Left ventricle myocardium superior (tissue), 1 donor: ENCODE data around the gene MLYCD. TPM values are rescaled to one million over a fixed set of nuclear protein-coding genes. Genes with fewer than 3 reads are reported as not detected.
"Not testable (repeated sequence)": the region's sequence is repeated elsewhere in the genome, so short reads cannot be mapped to it uniquely, and the experiment has no call there.

ENCODE experiments used
- ATAC-seq: fragments of 200-7000 bp; cut with Tn5 transposase; one replicate; pipeline ENCODE4 v1.9.1; 2020; ENCODE audit warnings: mild to moderate bottlenecking, moderate library complexity
- DNase-seq: peaks from one replicate; pipeline ENCODE4 v3.0.0-alpha.2; 2020
- intact Hi-C: fragments of 100-400 bp; cut with micrococcal nuclease; formaldehyde crosslinking; loops from one replicate; pipeline ENCODE4 v1.11.0; 2022
- total RNA-seq: library from RNA; stranded (reverse); fragmentation: NEBNext Ultra II Directional; extraction: Animal tissue kit (Norgen Biotek cat#: 25700); gene quantifications from one replicate; pipeline ENCODE4 v1.2.1, GENCODE V29; 2021
- donor health status: DM: no; HTN: yes; CAD: no; lungs with severe emphysema.

The MLYCD gene
- total RNA-seq, 1 donor from 2014 or later, result 49.0 TPM

GRCh38 chr16:83935858-83936255, 36.9 kb downstream of the MLYCD start:
- intact Hi-C loops, result no loop called here
- ATAC-seq (no peak), DNase-seq (no peak)

DNA sequence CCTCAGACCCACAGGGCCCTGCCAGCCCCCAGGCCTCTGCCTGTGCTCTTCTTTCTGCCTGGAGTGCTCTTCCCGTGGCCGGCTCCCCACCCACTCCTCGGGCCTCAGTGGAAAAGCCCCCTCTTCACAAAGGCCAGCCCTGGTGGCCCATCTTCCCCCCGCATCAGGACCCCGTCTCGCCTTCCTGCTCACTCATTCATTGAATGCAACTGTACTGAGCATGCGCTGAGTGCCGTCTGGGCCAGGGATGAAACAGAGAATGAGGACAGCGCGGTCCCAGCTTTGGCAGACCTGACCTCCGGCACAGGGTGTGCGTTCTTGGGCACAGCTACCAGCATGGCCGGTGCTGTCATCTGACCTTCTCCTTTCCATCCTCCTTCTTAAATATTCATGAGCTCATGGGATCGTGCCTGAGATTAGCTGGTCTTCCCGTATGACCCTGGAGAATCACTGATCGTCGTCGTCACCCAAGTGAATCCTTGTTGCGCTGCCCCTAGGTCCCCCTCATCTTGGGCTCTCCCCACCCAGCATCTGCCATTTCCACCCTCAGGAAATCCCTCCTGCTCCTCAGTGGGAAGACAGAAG, 37.8 kb downstream of the MLYCD start:
- intact Hi-C loops, result no loop called here
- DNase-seq, result no peak
- ATAC-seq, result no peak

DNA sequence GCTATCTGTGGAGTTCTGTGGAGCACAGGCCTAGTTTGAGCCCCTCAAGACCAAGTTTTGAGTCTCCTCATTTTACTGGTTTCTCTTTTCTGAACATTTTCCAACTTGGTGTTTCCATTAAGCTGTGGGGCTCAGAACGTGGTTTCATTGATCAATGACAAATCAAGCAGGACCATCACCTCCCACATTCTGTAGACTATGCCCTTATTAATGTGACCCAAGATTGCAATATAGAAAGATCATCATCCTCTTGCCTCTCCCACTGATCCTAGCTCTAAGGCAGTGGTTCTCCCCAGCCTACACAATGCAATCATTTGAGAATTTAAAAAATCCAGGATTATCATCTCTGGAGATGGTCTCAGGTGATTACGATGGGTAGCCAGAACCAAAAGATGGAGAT, 38.4 kb downstream of the MLYCD start:
- DNase-seq (no peak), ATAC-seq (no peak)
- intact Hi-C loops, result no loop called here

DNA sequence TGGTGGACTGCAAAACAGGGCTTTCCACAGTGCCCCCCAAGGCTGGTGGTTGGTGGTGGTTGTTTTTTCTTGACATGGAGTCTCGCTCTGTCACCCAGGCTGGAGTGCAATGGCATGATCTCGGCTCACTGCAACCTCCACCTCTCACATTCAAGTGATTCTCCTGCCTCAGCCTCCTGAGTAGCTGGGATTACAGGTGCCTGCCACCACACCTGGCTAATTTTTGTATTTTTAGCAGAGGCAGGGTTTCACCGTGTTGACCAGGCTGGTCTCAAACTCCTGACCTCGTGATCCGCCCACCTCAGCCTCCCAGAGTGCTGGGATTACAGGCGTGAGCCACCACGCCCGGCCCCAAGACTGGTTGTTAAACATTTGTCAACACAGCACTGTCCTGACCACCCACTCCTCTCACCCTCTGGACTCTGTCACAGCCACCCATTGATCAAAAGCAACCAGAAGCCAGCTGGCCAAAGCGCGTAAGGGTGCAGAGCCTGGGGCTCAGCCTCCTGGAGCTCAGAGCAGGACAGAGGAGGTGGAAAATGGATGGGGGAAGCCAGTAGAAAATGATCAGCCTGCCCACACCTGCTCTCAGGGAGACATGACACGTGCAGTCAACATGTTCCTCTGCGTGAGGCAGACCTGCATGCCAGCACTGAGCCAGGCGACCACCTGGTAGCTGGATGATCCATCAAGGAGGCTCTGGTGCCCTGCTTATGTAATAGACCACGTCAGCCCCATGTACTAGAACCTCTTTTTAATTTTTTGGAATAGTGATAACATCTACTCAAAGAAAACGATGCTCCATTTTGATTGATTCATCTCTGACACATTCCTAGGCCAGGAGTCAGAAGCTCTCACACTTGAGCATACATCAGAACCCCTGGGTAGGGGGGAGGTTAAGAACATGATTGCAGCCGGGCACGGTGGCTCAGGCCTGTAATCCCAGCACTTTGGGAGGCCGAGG, 39.3 kb downstream of the MLYCD start:
- no peak for ATAC-seq
- intact Hi-C loops, result no loop called here

GRCh38 chr16:83939266-83939855, 40.4 kb downstream of the MLYCD start:
- ATAC-seq (peak; percentile 21), DNase-seq (no peak)
- intact Hi-C loops, result no loop called here

More for the DNA sequence above, 39.3 kb downstream of the MLYCD start:
- DNase-seq, result no peak

DNA sequence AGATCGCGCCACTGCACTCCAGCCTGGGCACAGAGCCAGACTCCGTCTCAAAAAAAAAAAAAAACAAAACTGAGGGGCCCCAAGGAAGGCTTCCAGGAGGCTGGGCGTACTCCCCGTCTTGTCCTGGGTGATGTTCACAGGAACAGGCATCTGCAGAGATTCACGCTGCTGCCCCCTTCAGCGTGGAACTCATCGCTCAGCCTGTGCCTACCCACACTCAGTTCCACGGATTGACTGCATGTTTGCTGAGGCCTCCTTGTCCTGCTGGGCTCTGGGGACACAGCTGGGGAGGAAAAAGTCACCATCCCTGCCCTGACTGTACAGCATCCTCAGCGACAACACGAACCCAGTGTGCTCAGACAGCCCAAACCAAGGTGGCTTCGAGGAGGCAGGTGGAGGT, 41.2 kb downstream of the MLYCD start:
- intact Hi-C loops, result no loop called here
- DNase-seq, result no peak
- ATAC-seq, result no peak

- intact Hi-C loops, result no loop called here
- DNase-seq (no peak), ATAC-seq (no peak)
Observed at GRCh38 chr16:83940630-83941378, 41.9 kb downstream of the MLYCD start.

DNA sequence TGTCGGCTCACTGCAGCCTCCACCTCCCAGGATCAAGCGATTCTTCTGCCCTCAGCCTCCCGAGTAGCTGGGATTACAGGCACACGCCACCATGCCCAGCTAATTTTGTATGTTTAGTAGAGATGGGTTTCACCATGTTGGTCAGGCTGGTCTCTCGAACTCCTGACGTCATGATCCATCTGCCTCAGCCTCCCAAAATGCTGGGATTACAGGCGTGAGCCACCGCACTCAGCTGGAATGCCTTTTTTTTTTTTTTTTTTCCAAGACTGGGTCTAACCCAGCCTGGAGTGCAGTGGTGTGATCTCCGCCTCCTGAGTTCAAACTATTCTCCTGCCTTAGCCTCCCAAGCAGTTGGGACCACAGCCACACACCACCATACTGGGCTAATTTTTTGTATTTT, 42.6 kb downstream of the MLYCD start:
- ATAC-seq, intact Hi-C loops, DNase-seq: not testable (repeated sequence)

DNA sequence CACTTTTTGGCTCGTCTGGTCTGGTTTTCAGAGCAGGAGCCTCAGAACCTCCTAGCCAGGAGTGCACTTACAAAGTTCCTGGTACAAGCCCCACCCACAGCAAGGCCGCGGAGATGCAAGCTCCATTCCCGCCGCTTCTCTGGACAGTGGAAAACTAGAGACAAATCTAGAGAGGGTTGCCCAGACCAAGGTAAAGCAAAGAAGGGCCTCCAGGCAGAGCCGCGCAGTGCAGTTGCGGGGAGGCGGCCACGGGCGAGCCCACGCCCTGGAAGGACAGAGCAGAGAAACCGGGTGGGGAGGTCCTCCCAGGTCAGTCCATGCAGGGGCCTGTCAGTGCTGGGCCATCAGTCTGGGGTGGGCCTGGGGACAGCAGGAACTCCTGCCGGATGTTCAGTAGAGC, 43.2 kb downstream of the MLYCD start:
- ATAC-seq (no peak), DNase-seq (no peak)
- intact Hi-C loops, result no loop called here

- ATAC-seq (peak; percentile 31), DNase-seq (no peak)
- intact Hi-C loops, result no loop called here
Observed at GRCh38 chr16:83942815-83943515, 44.0 kb downstream of the MLYCD start.

- intact Hi-C loops, result no loop called here
- DNase-seq, result no peak
- ATAC-seq, result peak; percentile 5
Observed at GRCh38 chr16:83943516-83944050, 44.7 kb downstream of the MLYCD start.

- intact Hi-C loops, result no loop called here
- DNase-seq (peak; percentile 14), ATAC-seq (no peak)
Observed at GRCh38 chr16:83945587-83945986, 46.7 kb downstream of the MLYCD start.

- intact Hi-C loops, result no loop called here
- ATAC-seq (no peak), DNase-seq (peak; percentile 17)
Observed at GRCh38 chr16:83946154-83946780, 47.4 kb downstream of the MLYCD start.

- DNase-seq (peak; percentile 19), ATAC-seq (no peak)
- intact Hi-C loops, result no loop called here
Observed at GRCh38 chr16:83946781-83947566, 48.1 kb downstream of the MLYCD start.

DNA sequence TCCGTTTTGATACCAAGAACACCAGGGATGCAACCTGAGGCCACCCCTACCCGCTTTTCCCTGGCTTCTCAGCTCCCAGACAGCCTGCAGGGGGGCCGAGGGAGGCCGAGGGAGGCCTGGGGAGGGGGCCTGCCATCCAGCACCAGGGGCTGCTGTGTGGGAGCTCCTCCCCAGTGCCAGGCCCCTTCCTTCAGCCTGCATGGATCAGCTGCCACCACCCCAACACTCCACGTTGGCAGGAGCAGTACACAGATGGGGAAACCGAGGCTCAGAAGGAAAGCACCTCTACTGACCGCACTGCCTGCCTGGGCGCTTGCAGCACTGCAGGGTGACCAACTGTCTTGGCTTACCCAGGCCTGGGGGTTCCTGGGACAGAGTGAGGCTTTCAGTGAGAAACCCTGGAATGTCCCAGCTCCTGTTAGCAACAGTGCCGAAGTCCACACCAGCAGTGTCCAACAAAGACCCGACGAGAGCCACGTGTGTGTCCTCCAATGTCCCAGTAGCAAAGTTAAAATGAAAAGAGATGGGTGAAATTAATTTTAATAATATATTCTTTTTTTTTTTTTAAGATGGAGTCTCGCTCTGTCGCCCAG, 48.8 kb downstream of the MLYCD start:
- DNase-seq (peak; percentile 10), ATAC-seq (no peak)
- intact Hi-C loops, result no loop called here

DNA sequence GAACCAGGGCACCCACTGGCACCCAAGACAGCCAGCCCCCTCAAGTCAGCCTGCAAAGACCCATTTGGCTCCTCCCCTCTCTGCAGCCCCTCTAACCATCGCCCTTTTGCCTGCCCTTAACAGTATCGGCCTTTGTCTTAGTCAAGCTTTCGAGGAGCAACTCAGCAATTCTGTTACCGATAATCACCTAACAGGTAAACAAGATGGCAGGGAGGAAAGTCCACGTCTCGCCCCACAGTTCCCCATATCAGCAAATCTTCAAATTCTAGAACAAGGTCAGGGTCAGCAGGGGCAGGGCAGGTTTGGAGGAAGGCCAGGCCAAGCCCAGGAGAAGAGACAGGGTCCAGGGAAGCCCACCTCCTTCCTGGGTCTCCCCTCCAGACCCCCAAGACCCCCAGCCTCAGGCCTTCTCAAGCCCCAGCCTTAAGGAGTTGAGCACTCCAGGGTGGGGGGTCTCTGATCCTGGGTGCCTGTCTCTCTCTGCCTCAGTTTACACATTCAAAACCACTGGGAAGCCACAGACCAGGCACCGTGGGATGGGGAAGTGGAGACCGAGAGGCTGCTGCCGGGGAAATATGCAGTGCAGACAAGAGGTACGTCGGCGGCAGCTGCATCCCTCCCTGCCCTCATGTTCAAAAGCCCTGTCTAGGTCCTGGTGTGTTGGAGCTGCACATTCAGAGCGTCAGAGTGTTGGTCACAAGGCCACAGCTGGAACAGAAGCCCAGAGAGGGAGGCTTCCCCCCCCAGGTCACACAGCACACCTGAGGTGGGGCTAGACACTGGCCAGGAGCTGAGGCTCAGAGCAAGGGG, 50.2 kb downstream of the MLYCD start:
- no peak for DNase-seq
- no peak for ATAC-seq
- intact Hi-C loops, result no loop called here

DNA sequence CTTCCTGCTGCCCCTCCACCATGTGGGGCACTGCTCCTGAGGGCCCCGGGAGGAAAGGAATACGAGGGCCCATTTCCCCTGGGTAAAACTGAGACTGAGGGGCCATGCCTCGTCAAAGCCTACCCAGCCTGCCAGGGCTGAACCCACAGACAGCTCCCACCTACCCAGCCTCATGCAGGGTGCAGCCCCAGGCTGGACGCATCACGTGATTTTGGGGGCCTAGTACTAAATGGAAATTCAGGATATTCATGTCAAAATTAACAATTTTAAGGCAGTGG, 50.7 kb downstream of the MLYCD start:
- intact Hi-C loops, result no loop called here
- no peak for DNase-seq
- no peak for ATAC-seq
